ENCODE data around the gene WBP2NL. TPM values are rescaled to one million over a fixed set of nuclear protein-coding genes. Genes with fewer than 3 reads are reported as not detected.
A peak's percentile ranks its signal among the peaks of the same experiment; 100 is the strongest.

Gene WBP2NL
- total and polyA plus RNA-seq, 2 of the 8 experiments (the other 6 are each of a cell fraction or from before 2014, with no cell fraction given): not detected

- H3K18ac ChIP-seq (ENCODE audit: extremely low read depth, low read length): no peak overlapping the region
- H3K79me2 ChIP-seq (ENCODE audit: control insufficient read depth in 1 of 2, insufficient read depth in 2 of 2, low read length in 2 of 2): no peaks in the 10 kb centered on the region
- peaks cover 0 to 12% (median 8%) of the 10 kb centered on the region in 4 experiments; a peak in 4 of 7 replicates for H3K4me1 ChIP-seq (replicated peaks in 1 of 4; ENCODE audit: control insufficient read depth in 3 of 4, insufficient read depth in 4 of 4, low read length in 3 of 4)
- FAIRE-seq: no peak
- no peak overlapping the region for H4K91ac ChIP-seq (replicated peaks; ENCODE audit: insufficient read length, low read length)
- no peak overlapping the region for H3K23ac ChIP-seq (ENCODE audit: insufficient read length)
- no peak overlapping the region for H4K5ac ChIP-seq (ENCODE audit: insufficient read length, low read depth, low read length)
- DNase-seq (ENCODE audit: low read depth in 1 of 2, low spot score in 2 of 2): peak in 1 of 2 experiments; percentile 20
- WGBS, 2 experiments (ENCODE audit: extremely low coverage in 1 of 2, insufficient coverage in 1 of 2, insufficient read length in 1 of 2, insufficient replicate concordance in 2 of 2, low coverage in 1 of 2, low lambda C conversion rate in 2 of 2, missing lambda C conversion rate in 1 of 2): 92% methylated on average over 7 of the region's 7 CpGs; no CpG with 5 or more reads in 1 of the 2 experiments
- no peak overlapping the region for H2BK12ac ChIP-seq (ENCODE audit: low read depth, low read length)
- peaks cover 0 to 3% of the 10 kb centered on the region in 2 experiments for H4K20me1 ChIP-seq (replicated peaks in 1 of 2; ENCODE audit: control insufficient read depth in 1 of 2, insufficient read depth in 2 of 2, low read length in 2 of 2)
- peaks cover 0 to 10% (median 6%) of the 10 kb centered on the region in 4 experiments; a peak in 4 of 8 replicates for H3K36me3 ChIP-seq (ENCODE audit: control insufficient read depth in 2 of 4, insufficient read depth in 4 of 4, low read length in 3 of 4)
- H3K27ac ChIP-seq (ENCODE audit: low read depth, low read length): no peak overlapping the region
- no peak overlapping the region for H3K4me3 ChIP-seq (ENCODE audit: extremely low read depth in 1 of 4, insufficient read depth in 2 of 4, low read depth in 3 of 4, low read length in 4 of 4)
- H3K79me1 ChIP-seq (ENCODE audit: low read depth, low read length): no peaks in the 10 kb centered on the region
- no peak overlapping the region for H3K14ac ChIP-seq (ENCODE audit: insufficient read length)
- H3K27me3 ChIP-seq (replicated peaks in 1 of 4; ENCODE audit: control insufficient read depth in 3 of 4, extremely low read depth in 1 of 4, insufficient read depth in 3 of 4, low read length in 3 of 4): no peaks in the 10 kb centered on the region
- no peaks in the 10 kb centered on the region for H3K23me2 ChIP-seq (ENCODE audit: low read depth, low read length)
- no peak overlapping the region for H2BK120ac ChIP-seq (replicated peaks; ENCODE audit: low read depth, low read length)
- no peak overlapping the region for H2BK15ac ChIP-seq (ENCODE audit: low read length)
- H3K9ac ChIP-seq (replicated peaks in 1 of 4; ENCODE audit: extremely low read depth in 1 of 4, low read depth in 3 of 4, low read length in 3 of 4): no peak overlapping the region
- TF ChIP-seq RXRA (IDR thresholded peaks at IDR 0.05; ENCODE audit: insufficient read depth, low read depth, low read length) (no peak), SP2 (IDR thresholded peaks at IDR 0.05; ENCODE audit: low read length) (no peak), TCF12 (IDR thresholded peaks at IDR 0.05; ENCODE audit: low read depth, low read length) (no peak), TBP (IDR thresholded peaks at IDR 0.05; ENCODE audit: low read depth, low read length) (no peak), ASH2L (IDR thresholded peaks at IDR 0.05; ENCODE audit: low read length) (no peak), ATF2 (IDR thresholded peaks at IDR 0.05; ENCODE audit: low read length) (no peak), FOSL1 (IDR thresholded peaks at IDR 0.05; ENCODE audit: insufficient read depth, low read depth, low read length) (no peak), SAP30 (IDR thresholded peaks at IDR 0.05; ENCODE audit: insufficient read depth, insufficient replicate concordance, low read length) (no peak), RFX5 (IDR thresholded peaks at IDR 0.05; ENCODE audit: borderline replicate concordance, low read depth, low read length) (no peak), RAD21 (IDR thresholded peaks at IDR 0.05 in 1 of 2, conservative IDR thresholded peaks at IDR 0.05 in 1 of 2; ENCODE audit: low read depth in 2 of 2, low read length in 2 of 2) (no peak), BRCA1 (IDR thresholded peaks at IDR 0.05; ENCODE audit: low read depth, low read length) (no peak), CBX8 (IDR thresholded peaks at IDR 0.05; ENCODE audit: borderline replicate concordance, low read depth, low read length) (no peak)
- POLR2A ChIA-PET (ENCODE audit: partially characterized antibody): interaction anchor here (0.9 to 1.5 kb wide), 4 partner anchors 8 to 133 kb away, joined by 3 to 5 read pairs (median 3); no protein-coding TSS in a partner anchor
- H2AK5ac ChIP-seq (ENCODE audit: low read depth, low read length): no peak overlapping the region
- peaks cover 7 to 8% of the 10 kb centered on the region in 2 experiments; a peak in 2 of 4 replicates for H3K9me3 ChIP-seq (ENCODE audit: insufficient read depth in 2 of 2, low read depth in 1 of 2, low read length in 1 of 2)
- H4K8ac ChIP-seq (ENCODE audit: extremely low read depth, insufficient read depth, low read length): no peak overlapping the region
- H2AFZ ChIP-seq (ENCODE audit: low read length): no peak overlapping the region
- H3K56ac ChIP-seq (replicated peaks; ENCODE audit: insufficient read length, low read depth, low read length): no peak overlapping the region
- no peak overlapping the region; the same call in 1 of the 2 replicates for H2BK5ac ChIP-seq (ENCODE audit: low read depth, low read length)
- H3K4ac ChIP-seq (replicated peaks; ENCODE audit: insufficient read length, low read depth, low read length): no peak overlapping the region
- CTCF ChIA-PET (ENCODE audit: partially characterized antibody): interaction anchor here (1.0 to 1.4 kb wide), 2 partner anchors 52 to 95 kb away, joined by 3 to 4 read pairs; no protein-coding TSS in a partner anchor
- H3K4me2 ChIP-seq (ENCODE audit: insufficient read depth in 1 of 2, low read depth in 2 of 2, low read length in 2 of 2): no peak overlapping the region
- no peak overlapping the region for H2BK20ac ChIP-seq (ENCODE audit: low read length)
Observed at GRCh38 chr22:42061041-42061440, 62.5 kb downstream of the WBP2NL start.

All from H1 (cell line).